GM19351 (cell line): Measurements from ENCODE around the gene C1QTNF3.
A peak's percentile ranks its signal among the peaks of the same experiment; 100 is the strongest.
"Not testable (repeated sequence)": the region's sequence is repeated elsewhere in the genome, so short reads cannot be mapped to it uniquely, and the experiment has no call there.

Experiments
- ATAC-seq: cut with Tn5 transposase; IDR thresholded peaks from one replicate; pipeline ENCODE4 v1.9.1; 2021; ENCODE audit warnings: mild to moderate bottlenecking, moderate library complexity; ENCODE audit not compliant: unreplicated experiment

C1QTNF3 gene

GRCh38 chr5:34043099-34043876 lies at the start of gene C1QTNF3:
Gene C1QTNF3 (minus strand): TSS chr5:34043213. CDS start chr5:34043125, 88 bp downstream.
- ATAC-seq = peak; percentile 47

DNA sequence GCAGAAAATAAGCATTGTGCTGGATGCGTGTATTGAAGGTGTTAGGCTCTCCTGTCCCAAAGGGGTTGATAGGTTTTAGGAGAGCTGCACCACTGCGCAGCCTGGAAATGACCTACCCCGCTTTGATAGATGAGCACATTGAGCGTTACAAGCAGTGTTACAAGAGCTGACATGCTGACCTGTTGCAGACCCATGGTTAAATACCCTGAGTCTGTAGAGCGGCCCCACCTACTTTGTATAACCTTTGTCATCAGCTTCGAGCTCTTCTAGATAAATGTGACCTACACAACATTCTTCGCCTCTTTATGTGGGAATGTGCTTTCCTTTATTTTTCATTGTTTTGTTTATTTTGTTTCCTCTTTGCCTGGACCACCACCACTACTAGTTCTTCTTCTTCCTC lies 48.0 kb upstream of the C1QTNF3 start:
- not testable (repeated sequence) for ATAC-seq

GRCh38 chr5:34089802-34090201 lies 46.8 kb upstream of the C1QTNF3 start:
- ATAC-seq = not testable (repeated sequence)

- ATAC-seq = not testable (repeated sequence)
These were observed 44.7 kb upstream of the C1QTNF3 start for GRCh38 chr5:34087728-34088127.

DNA sequence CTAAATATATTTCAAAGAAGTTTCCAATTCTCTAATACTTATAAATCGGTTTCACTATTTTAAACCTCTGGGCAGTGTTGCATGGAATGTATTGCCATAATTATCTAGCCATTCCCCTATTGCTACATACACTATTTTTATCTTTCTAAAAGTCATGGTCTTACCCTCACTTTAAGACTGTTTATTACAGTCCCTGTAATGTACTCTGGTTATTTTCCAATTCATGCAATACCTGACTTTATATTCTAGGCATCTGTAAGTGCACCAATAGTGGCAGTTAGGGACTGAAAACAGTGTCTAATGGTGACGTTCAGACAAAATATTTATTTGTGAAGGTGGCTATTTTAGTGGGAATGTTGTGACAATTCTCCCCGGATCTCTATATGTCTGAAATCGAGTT lies 40.9 kb upstream of the C1QTNF3 start:
- not testable (repeated sequence) for ATAC-seq

DNA sequence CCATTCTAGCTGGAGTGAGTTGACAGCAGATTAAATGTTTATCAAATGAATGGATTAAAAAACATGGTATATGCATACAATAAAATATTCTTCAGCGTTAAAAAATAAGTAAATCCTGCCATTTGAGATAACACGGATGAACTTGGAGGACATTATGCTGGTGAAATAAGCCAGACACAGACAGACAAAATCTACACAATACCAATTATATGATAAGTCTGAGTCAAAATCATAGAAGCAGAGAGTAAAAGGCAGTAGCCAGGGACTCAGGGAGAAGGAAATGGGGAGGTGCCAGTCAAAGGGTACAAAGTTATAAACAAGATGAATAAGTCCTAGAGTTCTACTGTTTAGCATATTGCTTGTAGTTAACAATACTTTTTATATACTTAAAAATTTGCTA lies 36.5 kb upstream of the C1QTNF3 start:
- ATAC-seq = not testable (repeated sequence)

DNA sequence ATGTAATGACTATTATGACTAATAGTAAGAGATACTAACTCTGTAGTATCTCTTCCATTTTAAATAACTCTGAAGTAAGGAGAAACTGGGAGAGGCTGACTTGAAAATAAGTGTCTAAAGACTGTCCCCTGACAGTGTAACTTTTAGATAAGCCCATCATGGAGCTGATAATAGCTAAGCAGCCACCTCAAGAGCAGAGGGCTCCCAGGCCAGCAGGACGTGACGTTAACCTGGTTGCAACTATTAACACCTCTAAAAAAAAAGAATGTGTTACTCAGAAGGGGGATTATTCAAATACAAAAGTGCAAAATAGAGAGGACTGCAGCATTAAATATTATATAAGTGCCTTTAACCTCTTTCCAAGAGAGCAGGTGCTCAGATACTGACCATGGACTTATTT lies 34.6 kb upstream of the C1QTNF3 start:
- ATAC-seq = not testable (repeated sequence)

- ATAC-seq = not testable (repeated sequence)
These were observed 33.8 kb upstream of the C1QTNF3 start for GRCh38 chr5:34076719-34077364.

DNA sequence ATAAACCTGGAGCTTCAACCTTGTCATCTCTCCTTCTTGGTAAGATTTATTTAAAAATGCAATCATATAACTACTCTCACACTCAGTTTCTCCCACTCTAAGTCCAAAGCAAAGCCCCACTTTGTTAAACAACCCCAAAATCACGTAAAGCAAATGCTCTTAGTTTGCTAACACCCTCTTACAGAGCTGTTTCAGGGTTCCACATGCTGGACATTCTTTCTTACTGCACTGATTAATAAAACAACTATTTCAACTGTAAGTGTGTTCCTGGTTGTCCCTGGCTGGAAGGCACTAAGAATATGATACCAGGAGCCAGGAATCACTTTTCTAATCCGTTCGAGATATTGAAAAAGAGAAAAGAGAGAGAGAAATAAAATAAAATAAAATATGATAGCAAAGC lies 31.5 kb upstream of the C1QTNF3 start:
- not testable (repeated sequence) for ATAC-seq

- ATAC-seq = not testable (repeated sequence)
These were observed 31.1 kb upstream of the C1QTNF3 start for GRCh38 chr5:34074071-34074470.

DNA sequence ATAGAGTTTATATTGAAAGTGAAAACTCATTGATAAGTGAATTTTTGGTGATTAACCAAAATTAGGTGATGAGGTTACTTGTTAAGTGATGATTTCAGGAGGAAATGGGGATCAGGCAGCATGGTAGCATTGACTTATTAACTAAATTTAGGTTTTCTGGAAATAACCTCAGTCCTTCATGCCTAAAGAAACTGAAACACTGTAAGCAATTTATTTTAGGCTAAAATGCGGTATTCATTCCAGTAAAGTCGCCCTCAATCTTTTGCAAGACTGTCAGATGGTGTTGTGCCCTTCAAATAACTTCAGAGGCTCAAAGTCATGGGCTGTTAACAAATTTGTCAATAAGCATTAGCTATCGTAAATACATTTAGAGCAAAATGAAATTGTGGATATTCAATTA lies 27.6 kb upstream of the C1QTNF3 start:
- ATAC-seq = not testable (repeated sequence)

GRCh38 chr5:34064656-34065055 lies 21.6 kb upstream of the C1QTNF3 start:
- no peak for ATAC-seq

- no peak for ATAC-seq
These were observed 19.4 kb upstream of the C1QTNF3 start for GRCh38 chr5:34062419-34062818.

- ATAC-seq = no peak
These were observed 19.0 kb upstream of the C1QTNF3 start for GRCh38 chr5:34061993-34062392.

GRCh38 chr5:34059977-34060376 lies 17.0 kb upstream of the C1QTNF3 start:
- no peak for ATAC-seq

DNA sequence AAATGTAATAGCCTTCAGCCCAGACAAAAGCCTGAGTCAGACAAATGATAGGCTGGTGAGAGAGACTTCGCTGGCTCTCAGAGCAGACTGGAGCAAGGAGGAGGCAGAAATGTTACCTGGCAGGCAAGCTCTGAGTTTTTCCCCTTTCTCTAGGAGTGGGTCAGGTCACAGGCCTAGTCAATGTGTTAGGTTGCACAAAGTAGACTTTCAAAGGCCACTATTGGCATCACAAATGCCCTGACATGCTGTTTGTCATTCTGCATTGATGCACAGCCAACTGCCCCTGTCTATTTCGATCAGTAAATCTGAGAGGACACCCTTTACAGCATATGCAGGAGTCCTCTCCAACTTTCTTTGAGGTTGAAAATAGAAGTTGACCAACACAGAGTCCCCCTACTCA lies 15.5 kb upstream of the C1QTNF3 start:
- no peak for ATAC-seq

GRCh38 chr5:34057569-34057968 lies 14.6 kb upstream of the C1QTNF3 start:
- ATAC-seq = no peak

DNA sequence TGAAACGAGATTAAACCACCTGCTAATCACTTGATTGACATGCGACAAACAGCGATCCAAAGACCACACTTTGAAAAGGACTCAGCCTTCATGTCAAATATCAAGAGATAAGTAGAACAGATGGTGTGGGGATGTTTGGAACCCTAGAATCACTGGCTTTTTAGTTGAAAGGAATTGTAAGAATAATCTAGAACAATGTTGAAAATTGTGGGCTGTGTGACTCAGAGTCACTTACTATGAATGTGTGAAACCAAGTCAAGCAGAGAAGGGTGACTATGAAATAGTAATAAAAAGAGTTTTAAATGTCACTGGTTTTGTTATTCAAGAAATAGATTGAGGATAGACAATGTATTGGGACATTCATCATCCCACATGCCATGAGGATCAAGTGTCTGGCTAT lies 14.1 kb upstream of the C1QTNF3 start:
- no peak for ATAC-seq

DNA sequence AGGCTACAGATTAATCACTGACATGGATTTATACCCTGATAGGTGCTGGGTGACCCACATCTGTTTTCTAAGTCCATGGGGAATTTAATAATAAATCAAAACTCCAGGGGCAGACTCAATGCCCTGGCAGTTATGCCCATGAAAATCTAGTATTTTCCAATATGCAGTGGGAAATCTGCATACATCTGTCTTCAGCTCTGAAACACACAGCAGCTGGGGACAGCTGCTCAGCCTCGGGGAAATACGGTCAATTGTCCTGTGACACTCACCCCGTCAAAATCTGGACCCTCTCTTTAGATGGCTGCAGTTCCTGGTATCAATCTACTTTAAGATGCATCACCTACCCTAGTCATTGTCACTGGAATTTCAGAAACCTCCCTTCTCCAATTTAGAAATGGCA lies 12.7 kb upstream of the C1QTNF3 start:
- ATAC-seq = no peak

DNA sequence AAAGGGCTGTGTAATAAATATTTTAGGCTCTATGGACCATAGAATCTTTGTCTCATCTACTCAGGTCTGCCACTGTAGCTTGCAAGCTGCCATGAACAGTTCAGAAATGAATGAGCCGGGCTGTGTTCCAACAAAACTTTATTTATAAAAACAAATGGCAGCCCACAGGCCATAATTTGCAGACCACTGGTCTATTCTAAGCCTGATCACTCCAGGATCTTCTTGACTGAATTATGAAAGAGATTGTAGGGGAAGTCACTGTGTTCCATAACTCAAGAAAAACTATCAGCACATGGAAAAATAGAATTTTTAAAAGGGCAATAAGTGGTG lies 11.4 kb upstream of the C1QTNF3 start:
- ATAC-seq = no peak

- no peak for ATAC-seq
These were observed 10.8 kb upstream of the C1QTNF3 start for GRCh38 chr5:34053571-34054399.

GRCh38 chr5:34053133-34053532 lies 10.1 kb upstream of the C1QTNF3 start:
- no peak for ATAC-seq
